OCI-M2 (cell line): ENCODE data around the gene MINK1.

Experiments used
- DNase-seq: peaks from one replicate; lab custom pipeline; 2025; ENCODE audit not compliant: unreplicated experiment; lab: John Stamatoyannopoulos, UW

The MINK1 gene

DNA sequence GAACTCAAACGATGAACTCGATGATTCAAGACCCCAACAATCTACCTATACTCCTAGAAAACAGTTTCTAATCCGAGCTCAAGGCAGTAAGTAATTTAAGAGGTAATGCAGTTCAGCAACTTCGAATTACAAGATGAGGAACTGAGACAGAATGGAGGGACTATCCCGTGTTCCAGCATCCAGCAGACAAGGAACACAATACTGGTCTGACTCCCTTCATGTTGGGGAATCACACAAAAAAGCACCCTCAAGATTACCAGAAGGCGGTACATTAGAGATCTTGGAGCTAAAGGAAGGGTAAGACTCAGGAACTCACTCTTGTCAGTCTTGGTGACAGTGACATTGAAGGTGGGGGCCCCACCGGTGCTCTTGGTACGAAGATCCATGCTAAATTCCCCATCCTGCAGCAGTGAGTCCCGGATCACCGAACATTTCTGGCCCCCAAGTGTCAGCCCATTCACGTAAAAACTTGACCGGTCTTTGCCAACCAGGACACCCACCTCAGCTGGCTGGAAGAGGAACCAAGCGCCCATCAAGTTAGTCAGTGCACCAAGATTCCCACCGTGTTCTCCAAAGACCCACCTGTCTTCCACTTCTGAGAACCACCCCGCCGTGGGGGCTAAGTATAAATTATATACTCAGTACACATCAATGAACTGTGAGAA is 113.3 kb downstream of the MINK1 start:
- DNase-seq: no peak

DNA sequence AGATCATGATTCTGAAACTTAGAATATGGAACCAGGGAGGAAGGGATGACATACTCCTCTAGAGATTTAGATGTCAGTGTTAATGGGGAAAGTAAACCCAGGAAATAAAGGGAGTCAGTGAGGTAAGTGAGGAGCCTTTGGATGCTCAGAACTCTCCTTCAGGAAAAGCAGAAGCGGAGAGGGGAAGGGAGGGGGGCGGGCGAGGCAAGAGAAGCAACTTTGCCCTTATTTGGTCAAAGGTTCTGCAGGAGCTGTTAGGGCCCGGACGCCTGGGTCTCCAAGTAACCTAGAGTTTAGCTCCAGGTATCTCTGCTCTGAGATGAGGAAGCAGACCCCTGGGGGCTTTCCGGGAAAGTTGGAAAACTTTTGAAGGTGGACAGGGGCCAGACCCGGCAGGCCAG is 113.9 kb downstream of the MINK1 start:
- DNase-seq: no peak
